DND-41 (cell line): ENCODE data around the gene TP53BP1.

Experiments used
- EZH2 ChIP-seq: IDR thresholded peaks from 3 replicates; pipeline ENCODE4 v1.6.1; 2012; ENCODE audit warnings: borderline replicate concordance, low read depth, mild to moderate bottlenecking, moderate library complexity, low read length, inconsistent platforms; ENCODE audit not compliant: severe bottlenecking
- TF ChIP-seq, protein P1 (sequence below): IDR thresholded peaks from 2 replicates; pipeline ENCODE4 v1.5.1; 2012; ENCODE audit warnings: borderline replicate concordance, low read length, moderate library complexity, mild to moderate bottlenecking; ENCODE audit not compliant: poor library complexity, severe bottlenecking; ENCODE audit errors: extremely low read depth

DNA sequence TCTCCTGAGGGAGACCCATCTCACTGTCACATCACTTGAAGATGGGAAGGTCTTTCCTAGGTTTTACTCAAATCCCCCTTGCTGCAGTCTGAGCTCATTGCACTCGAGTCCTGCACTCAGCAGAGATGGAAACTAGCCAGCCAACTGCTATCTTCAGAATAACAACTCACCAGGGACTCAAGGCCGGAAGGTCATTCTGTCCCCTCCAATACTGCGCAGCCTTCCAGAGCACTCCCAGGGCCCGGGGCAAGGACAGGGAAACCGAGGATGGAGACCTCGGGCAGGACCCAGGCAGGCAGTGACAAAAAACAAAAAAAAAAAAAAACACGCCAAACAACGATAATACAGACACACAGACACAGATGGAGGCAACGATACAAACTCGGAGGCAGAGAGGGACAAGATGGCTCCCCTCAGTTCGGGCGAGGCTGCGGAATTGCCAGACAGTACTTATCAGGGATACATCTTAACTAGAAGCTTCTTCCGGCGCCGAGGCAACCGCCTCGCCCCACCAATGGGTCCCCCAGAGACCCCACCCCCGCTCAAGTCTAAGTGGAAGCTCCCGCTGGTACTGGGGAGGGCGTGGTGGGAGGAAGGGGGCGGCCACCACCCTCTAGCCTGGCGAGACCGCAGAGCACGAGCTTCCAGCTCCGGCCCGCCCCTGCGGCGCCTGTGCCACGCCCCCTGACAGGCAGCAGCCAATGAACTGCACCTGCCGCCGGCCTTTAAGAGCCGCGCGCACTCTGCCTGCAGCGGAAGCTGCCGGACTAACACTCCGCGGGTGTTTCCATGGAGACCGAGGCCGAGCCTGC is 17.4 kb upstream of the TP53BP1 start:
- TF ChIP-seq, protein P1, sequence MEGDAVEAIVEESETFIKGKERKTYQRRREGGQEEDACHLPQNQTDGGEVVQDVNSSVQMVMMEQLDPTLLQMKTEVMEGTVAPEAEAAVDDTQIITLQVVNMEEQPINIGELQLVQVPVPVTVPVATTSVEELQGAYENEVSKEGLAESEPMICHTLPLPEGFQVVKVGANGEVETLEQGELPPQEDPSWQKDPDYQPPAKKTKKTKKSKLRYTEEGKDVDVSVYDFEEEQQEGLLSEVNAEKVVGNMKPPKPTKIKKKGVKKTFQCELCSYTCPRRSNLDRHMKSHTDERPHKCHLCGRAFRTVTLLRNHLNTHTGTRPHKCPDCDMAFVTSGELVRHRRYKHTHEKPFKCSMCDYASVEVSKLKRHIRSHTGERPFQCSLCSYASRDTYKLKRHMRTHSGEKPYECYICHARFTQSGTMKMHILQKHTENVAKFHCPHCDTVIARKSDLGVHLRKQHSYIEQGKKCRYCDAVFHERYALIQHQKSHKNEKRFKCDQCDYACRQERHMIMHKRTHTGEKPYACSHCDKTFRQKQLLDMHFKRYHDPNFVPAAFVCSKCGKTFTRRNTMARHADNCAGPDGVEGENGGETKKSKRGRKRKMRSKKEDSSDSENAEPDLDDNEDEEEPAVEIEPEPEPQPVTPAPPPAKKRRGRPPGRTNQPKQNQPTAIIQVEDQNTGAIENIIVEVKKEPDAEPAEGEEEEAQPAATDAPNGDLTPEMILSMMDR = peak; percentile 48
- no peak for TF ChIP-seq EZH2
